GM12891 (cell line): ENCODE data around the gene NRIP1.

Experiments
- POLR2A ChIP-seq: IDR thresholded peaks from 2 replicates; pipeline ENCODE4 v1.6.1; 2011; ENCODE audit warnings: low read depth, low read length, control low read depth
- POLR2AphosphoS5 ChIP-seq: IDR thresholded peaks from 2 replicates; pipeline ENCODE4 v1.6.1; 2011; ENCODE audit warnings: low read depth, low read length, control low read depth
- POU2F2 ChIP-seq: IDR thresholded peaks from 2 replicates; pipeline ENCODE4 v1.6.1; 2011; ENCODE audit warnings: low read depth, mild to moderate bottlenecking, control low read depth, low read length, moderate library complexity
- SPI1 ChIP-seq: IDR thresholded peaks from 2 replicates; pipeline ENCODE4 v1.6.1; 2011; ENCODE audit warnings: low read depth, low read length, control low read depth
- TAF1 ChIP-seq: IDR thresholded peaks from 2 replicates; pipeline ENCODE4 v1.6.1; 2011; ENCODE audit warnings: low read depth, low read length, control low read depth

DNA sequence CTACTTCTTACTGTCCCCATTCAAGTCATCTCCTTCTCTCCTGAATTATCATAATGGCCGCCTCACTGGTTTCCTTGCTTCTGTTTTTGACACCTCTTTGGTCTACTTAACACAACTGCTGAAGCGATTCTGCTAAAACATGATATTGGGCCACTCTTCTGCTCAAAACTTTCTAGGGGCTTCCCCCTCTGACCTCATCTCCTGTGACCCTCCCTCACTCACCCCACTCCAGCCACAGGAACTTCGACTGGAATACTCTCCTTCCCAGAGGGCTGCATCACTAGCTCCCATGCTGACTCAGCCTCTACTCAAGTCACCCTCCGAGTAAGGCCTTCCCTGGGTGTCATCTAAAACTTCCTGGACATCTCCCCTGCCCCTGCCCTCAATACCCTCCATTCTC, 35.7 kb downstream of the NRIP1 start:
- no peak for TF ChIP-seq SPI1
- TF ChIP-seq POLR2AphosphoS5 = no peak
- no peak for TF ChIP-seq POLR2A
- TF ChIP-seq TAF1 = no peak
- no peak for TF ChIP-seq POU2F2
